Neutrophil (primary cell): ENCODE data around the gene GPR15LG.

Experiments used
- H3K27ac ChIP-seq: fragments of 200-600 bp; sonication (generic); 2 replicates; pipeline ENCODE4 v1.5.1; 2016; ENCODE audit warnings: mild to moderate bottlenecking, moderate library complexity
- H3K27me3 ChIP-seq: fragments of 200-600 bp; sonication (generic); 2 replicates; pipeline ENCODE4 v1.6.0; 2016; ENCODE audit warnings: mild to moderate bottlenecking
- H3K36me3 ChIP-seq: fragments of 200-600 bp; sonication (generic); 2 replicates; pipeline ENCODE4 v1.5.1; 2017
- H3K4me1 ChIP-seq, 2 experiments: fragments of 200-600 bp in 1 of 2; sonication (generic) in 1 of 2; 1 replicate in 1 of 2; 2 replicates in 1 of 2; pipeline versions ENCODE4 v1.5.1 to v1.6.1; 2013 to 2016; ENCODE audit warnings: low read depth in 1 of 2, low read length in 1 of 2, mild to moderate bottlenecking in 1 of 2, moderate library complexity in 1 of 2; ENCODE audit not compliant: control insufficient read depth in 1 of 2, insufficient read depth in 1 of 2
- H3K4me3 ChIP-seq, 2 experiments: fragments of 200-600 bp in 1 of 2; sonication (generic) in 1 of 2; 1 replicate in 1 of 2; 2 replicates in 1 of 2; pipeline ENCODE4 v1.5.1; 2013 to 2016; ENCODE audit warnings: low read depth in 1 of 2, low read length in 1 of 2, mild to moderate bottlenecking in 1 of 2, moderate library complexity in 1 of 2
- H3K9me3 ChIP-seq: fragments of 200-600 bp; sonication (generic); 2 replicates; pipeline ENCODE4 v1.5.1; 2016
- TF ChIP-seq, protein P1 (sequence below): fragments of 200-600 bp; sonication (generic); IDR thresholded peaks from 2 replicates; pipeline ENCODE4 v1.5.1; 2016; ENCODE audit warnings: antibody characterized with exemption

Gene GPR15LG

DNA sequence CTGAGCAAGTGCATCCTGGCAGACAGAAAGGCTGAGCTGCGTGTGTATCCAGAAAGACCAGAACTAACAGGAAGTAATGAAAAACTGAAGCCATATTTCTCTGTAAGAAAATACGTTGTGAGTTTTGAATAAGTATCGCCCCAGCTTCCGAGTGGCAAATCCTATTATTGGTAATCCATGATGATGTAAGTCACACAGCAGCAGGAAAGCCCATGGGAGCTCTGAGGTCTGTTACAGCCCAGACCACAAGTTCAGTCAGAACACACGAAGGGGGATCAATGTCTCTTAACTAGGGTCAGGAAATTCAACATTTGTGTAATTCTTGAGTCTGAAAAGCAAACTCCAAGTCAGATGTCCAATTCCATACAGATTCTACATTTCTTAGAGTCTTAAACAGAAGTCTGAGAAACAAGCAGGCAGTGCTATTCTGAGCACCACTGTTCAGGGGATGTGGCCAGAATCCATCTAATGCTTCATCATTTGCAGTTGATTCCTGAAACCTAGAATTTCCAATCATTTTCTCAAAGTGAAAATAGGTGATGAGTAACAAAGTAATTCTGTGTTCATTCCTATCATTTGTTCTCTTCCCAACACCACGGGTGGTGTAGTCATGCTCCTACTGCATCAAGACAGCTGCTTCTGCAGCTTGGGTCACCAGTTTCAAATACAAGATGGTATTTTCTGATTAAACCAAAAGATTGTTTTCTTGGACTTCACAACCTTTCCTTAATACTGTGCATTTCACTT is 52.0 kb downstream of the GPR15LG start, which contains the start of gene LRIT2:
LRIT2 (minus strand) TSS at position 118 of the 747 bp plus-strand sequence; CDS start at position 94, 24 bp downstream.
- TF ChIP-seq, protein P1, sequence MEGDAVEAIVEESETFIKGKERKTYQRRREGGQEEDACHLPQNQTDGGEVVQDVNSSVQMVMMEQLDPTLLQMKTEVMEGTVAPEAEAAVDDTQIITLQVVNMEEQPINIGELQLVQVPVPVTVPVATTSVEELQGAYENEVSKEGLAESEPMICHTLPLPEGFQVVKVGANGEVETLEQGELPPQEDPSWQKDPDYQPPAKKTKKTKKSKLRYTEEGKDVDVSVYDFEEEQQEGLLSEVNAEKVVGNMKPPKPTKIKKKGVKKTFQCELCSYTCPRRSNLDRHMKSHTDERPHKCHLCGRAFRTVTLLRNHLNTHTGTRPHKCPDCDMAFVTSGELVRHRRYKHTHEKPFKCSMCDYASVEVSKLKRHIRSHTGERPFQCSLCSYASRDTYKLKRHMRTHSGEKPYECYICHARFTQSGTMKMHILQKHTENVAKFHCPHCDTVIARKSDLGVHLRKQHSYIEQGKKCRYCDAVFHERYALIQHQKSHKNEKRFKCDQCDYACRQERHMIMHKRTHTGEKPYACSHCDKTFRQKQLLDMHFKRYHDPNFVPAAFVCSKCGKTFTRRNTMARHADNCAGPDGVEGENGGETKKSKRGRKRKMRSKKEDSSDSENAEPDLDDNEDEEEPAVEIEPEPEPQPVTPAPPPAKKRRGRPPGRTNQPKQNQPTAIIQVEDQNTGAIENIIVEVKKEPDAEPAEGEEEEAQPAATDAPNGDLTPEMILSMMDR: no peak
- Histone ChIP-seq H3K27me3 (peaks cover 23% of the 10 kb centered on the region), H3K4me3 (no peak within 1 kb of the TSS), H3K4me1 (no peaks in the 10 kb centered on the region), H3K36me3 (no peaks in the 10 kb centered on the region), H3K9me3 (no peaks in the 10 kb centered on the region), H3K27ac (no peak within 1 kb of the TSS)

DNA sequence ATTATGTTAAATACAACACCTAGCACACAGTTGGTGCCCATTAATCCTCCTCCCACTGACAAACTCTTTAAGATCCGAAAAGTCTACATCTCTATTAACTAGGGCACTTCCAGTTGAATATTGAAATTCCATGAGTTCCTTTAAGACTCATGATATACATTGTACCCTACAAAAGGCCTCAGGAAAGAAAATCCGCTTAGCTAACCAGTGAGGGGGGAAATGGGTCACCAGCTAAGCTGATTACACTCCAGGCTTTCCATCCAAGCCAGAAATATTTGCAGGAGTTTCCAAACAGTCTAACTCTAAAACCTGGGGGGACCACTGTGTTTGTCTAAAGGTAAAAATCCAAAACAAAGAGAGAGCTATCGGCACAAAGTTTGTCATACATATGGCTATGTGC is 53.0 kb downstream of the GPR15LG start:
- Histone ChIP-seq H3K36me3 (no peaks in the 10 kb centered on the region), H3K4me1 (no peaks in the 10 kb centered on the region), H3K4me3 (no peak overlapping the region), H3K27me3 (peaks cover 18% of the 10 kb centered on the region), H3K9me3 (no peaks in the 10 kb centered on the region), H3K27ac (no peak overlapping the region)
- TF ChIP-seq, protein P1: no peak

DNA sequence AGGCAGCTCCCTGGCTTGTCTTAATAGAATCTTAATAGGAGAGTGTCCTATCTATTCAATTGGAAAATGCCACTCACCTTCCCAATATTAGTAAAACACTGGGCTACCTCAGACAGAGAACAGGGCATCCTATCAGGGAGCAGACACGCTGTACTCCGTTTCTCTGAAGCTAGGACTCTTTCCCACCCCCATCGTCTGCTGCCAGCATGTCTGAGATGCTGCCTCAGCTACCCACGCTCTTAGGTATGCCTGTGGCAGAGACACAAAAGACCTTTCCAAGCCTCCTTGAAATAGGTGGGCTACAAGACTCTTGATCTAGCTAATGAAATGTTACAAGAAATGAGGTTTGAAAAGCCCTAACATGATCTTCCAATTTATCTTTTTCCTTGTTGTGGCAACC is 54.2 kb downstream of the GPR15LG start:
- Histone ChIP-seq H3K9me3 (no peaks in the 10 kb centered on the region), H3K4me3 (no peak overlapping the region), H3K4me1 (no peaks in the 10 kb centered on the region), H3K27me3 (peaks cover 18% of the 10 kb centered on the region), H3K27ac (no peak overlapping the region), H3K36me3 (no peaks in the 10 kb centered on the region)
- TF ChIP-seq, protein P1: no peak

DNA sequence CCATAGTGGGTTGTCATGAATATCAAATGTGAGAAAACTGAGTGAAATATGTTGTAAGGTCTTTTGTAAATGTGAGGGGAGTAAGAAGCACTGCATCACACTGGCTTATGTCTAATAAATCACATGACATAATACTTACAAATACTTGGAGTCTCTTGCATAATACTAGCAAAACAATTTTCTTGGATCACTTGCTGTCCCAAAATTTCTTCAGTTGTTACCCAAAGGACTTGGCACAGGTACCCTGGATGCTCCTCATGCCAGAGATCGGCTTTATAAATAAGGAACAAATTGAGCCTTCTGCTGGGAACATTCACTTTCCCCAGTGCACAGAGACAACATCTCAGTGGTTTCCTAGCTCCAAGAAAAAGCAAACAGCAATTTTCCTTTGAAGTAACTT is 56.8 kb downstream of the GPR15LG start:
- no peaks in the 10 kb centered on the region for H3K4me1 ChIP-seq
- no peaks in the 10 kb centered on the region for H3K9me3 ChIP-seq
- H3K27ac ChIP-seq: no peak overlapping the region
- no peak overlapping the region for H3K4me3 ChIP-seq
- peaks cover 18% of the 10 kb centered on the region for H3K27me3 ChIP-seq
- TF ChIP-seq, protein P1: no peak
- no peaks in the 10 kb centered on the region for H3K36me3 ChIP-seq

DNA sequence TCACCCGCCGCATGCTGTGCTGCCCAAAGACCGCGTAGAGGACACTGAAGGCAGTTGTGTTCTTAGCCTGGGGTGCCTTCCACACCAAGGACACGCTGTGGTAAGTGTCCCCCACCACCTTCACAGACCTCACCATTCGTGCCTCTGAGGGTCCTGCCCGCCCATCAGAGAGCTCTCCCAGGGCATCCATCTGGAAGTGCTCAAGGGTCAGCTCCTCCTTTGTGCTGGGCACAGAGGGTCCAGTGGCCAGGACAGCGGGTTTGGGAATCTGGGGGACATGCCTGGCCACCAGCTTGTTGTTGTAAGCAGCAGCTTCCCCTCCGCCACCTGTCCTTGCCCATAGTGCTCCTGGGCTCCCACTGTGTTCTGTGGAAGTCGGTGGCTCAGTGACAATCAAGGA is 58.8 kb downstream of the GPR15LG start:
- Histone ChIP-seq H3K27ac (no peak overlapping the region), H3K27me3 (peaks cover 23% of the 10 kb centered on the region), H3K36me3 (no peaks in the 10 kb centered on the region), H3K9me3 (no peaks in the 10 kb centered on the region), H3K4me1 (no peaks in the 10 kb centered on the region), H3K4me3 (no peak overlapping the region)
- TF ChIP-seq, protein P1: no peak
